HFFc6 (cell line): ENCODE measurements around the gene HSD17B14. TPM values are rescaled to one million over a fixed set of nuclear protein-coding genes. Genes with fewer than 3 reads are reported as not detected.

Experiments
- DNase-seq: peaks from one replicate; pipeline ENCODE4 v3.0.0-alpha.2; 2018
- H3K27ac Mint-ChIP-seq: 2 replicates; pipeline ENCODE4 v1.8.0; 2020; ENCODE audit warnings: mild to moderate bottlenecking, mixed read lengths
- H3K27me3 Mint-ChIP-seq: 2 replicates; pipeline ENCODE4 v1.8.0; 2021; ENCODE audit warnings: mild to moderate bottlenecking, moderate library complexity, mixed read lengths; ENCODE audit not compliant: insufficient read depth
- H3K36me3 Mint-ChIP-seq: 2 replicates; pipeline ENCODE4 v1.8.0; 2021; ENCODE audit warnings: low read depth, mixed read lengths
- H3K4me1 Mint-ChIP-seq: 2 replicates; pipeline ENCODE4 v1.8.0; 2020; ENCODE audit warnings: low read depth, mixed read lengths
- H3K4me3 Mint-ChIP-seq: 2 replicates; pipeline ENCODE4 v1.8.0; 2020; ENCODE audit warnings: mild to moderate bottlenecking, moderate library complexity, mixed read lengths
- H3K9me3 Mint-ChIP-seq: 2 replicates; pipeline ENCODE4 v1.8.0; 2020; ENCODE audit warnings: mild to moderate bottlenecking, mixed read lengths
- total RNA-seq, 6 experiments: library from RNA; stranded (reverse); fragmentation: NEBNext Ultra II Directional; extraction: Animal tissue kit (Norgen Biotek cat#: 25700); gene quantifications; 2 replicates in 1 of 6; 3 replicates in 5 of 6; pipeline ENCODE4 v1.2.3, GENCODE V29; 2021
- TF ChIP-seq, protein P1 (sequence below): fragments of 200-600 bp; sonication (generic); IDR thresholded peaks from 2 replicates; pipeline ENCODE4 v1.5.0; 2021; ENCODE audit warnings: antibody characterized with exemption, mild to moderate bottlenecking

Gene HSD17B14
- total RNA-seq, 6 experiments from 2014 or later, result 2.9 to 10.0 (median 8.9) TPM

GRCh38 chr19:48779636-48780035 lies 56.7 kb downstream of the HSD17B14 start:
- DNase-seq, result no peak
- TF ChIP-seq, protein P1, sequence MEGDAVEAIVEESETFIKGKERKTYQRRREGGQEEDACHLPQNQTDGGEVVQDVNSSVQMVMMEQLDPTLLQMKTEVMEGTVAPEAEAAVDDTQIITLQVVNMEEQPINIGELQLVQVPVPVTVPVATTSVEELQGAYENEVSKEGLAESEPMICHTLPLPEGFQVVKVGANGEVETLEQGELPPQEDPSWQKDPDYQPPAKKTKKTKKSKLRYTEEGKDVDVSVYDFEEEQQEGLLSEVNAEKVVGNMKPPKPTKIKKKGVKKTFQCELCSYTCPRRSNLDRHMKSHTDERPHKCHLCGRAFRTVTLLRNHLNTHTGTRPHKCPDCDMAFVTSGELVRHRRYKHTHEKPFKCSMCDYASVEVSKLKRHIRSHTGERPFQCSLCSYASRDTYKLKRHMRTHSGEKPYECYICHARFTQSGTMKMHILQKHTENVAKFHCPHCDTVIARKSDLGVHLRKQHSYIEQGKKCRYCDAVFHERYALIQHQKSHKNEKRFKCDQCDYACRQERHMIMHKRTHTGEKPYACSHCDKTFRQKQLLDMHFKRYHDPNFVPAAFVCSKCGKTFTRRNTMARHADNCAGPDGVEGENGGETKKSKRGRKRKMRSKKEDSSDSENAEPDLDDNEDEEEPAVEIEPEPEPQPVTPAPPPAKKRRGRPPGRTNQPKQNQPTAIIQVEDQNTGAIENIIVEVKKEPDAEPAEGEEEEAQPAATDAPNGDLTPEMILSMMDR, result no peak
- no peaks in the 10 kb centered on the region for H3K9me3 Mint-ChIP-seq
- no peak overlapping the region for H3K27ac Mint-ChIP-seq
- peaks cover 14% of the 10 kb centered on the region for H3K4me1 Mint-ChIP-seq
- peaks cover 16% of the 10 kb centered on the region for H3K27me3 Mint-ChIP-seq
- H3K4me3 Mint-ChIP-seq, result no peak overlapping the region
- no peaks in the 10 kb centered on the region for H3K36me3 Mint-ChIP-seq

DNA sequence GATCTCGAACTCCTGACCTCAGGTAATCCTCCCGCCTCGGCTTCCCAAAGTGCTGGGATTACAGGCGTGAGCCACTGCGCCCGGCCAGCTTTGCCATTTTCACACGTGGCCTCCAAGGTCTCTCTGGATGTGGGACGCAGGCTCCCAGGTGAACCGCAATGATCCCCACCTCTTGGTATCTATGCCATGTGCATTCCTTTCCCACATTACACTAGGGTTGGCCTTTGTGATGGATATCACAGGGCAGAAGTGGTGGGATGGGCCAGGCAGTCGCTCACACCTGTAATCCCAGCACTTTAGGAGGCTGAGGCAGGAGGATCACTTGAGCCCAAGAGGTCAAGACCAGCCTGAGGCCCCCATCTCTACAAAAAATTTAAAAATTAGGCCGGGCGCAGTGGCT lies 58.6 kb downstream of the HSD17B14 start:
- no peak overlapping the region for H3K27ac Mint-ChIP-seq
- H3K4me3 Mint-ChIP-seq, result no peak overlapping the region
- no peaks in the 10 kb centered on the region for H3K9me3 Mint-ChIP-seq
- TF ChIP-seq, protein P1, result no peak
- peaks cover 14% of the 10 kb centered on the region for H3K4me1 Mint-ChIP-seq
- H3K36me3 Mint-ChIP-seq, result no peaks in the 10 kb centered on the region
- H3K27me3 Mint-ChIP-seq, result peaks cover 12% of the 10 kb centered on the region
- DNase-seq, result no peak

GRCh38 chr19:48777139-48777538 lies 59.2 kb downstream of the HSD17B14 start:
- no peak for DNase-seq
- TF ChIP-seq, protein P1, result no peak
- Mint-ChIP-seq H3K27ac (no peak overlapping the region), H3K27me3 (peaks cover 9% of the 10 kb centered on the region), H3K4me1 (peaks cover 10% of the 10 kb centered on the region), H3K4me3 (no peak overlapping the region), H3K9me3 (no peaks in the 10 kb centered on the region), H3K36me3 (no peaks in the 10 kb centered on the region)

GRCh38 chr19:48772503-48772953 lies 63.8 kb downstream of the HSD17B14 start:
- no peak overlapping the region for H3K4me3 Mint-ChIP-seq

DNA sequence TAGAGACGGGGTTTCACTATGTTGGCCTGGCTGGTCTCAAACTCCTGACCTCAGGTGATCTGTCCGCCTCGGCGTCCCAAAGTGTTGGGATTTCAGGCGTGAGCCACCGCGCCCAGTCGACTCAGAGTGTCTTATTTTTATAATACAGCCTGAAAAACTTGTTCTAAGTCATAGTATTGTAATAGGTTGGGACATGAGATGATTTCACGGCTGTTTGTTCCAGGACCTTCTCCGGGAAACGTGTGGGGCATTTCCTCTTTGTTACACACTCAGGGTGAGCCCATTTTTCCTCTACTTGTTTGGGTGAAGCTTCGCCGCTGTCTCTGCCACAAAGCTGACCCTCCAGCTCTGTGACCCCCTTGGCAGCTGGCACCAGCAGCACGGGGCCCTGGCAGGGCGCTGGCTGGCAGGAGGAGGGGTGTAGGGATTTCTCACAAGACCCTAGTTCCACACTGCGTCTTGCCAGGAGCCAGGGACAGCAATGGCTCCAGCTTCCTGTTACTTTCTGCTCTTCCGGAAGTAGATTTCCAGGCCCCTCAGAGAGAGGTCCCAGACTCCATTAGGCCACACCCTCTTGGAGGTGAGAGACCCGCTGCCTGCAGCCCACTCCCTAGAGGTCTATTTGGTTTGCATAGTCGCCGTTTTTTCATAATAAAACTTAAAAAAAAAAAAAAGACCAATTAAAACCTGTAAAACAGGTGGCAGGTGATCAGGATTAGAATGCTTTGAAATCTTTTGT lies 65.4 kb downstream of the HSD17B14 start:
- H3K4me3 Mint-ChIP-seq, result no peak overlapping the region

More at GRCh38 chr19:48772503-48772953, 63.8 kb downstream of the HSD17B14 start:
- Mint-ChIP-seq H3K36me3 (no peaks in the 10 kb centered on the region), H3K27me3 (peaks cover 22% of the 10 kb centered on the region), H3K27ac (no peak overlapping the region), H3K4me1 (no peaks in the 10 kb centered on the region), H3K9me3 (no peaks in the 10 kb centered on the region)
- TF ChIP-seq, protein P1, result no peak
- no peak for DNase-seq

More for the DNA sequence above, 65.4 kb downstream of the HSD17B14 start:
- Mint-ChIP-seq H3K27me3 (peaks cover 24% of the 10 kb centered on the region), H3K36me3 (no peaks in the 10 kb centered on the region), H3K9me3 (no peaks in the 10 kb centered on the region), H3K27ac (no peak overlapping the region), H3K4me1 (no peaks in the 10 kb centered on the region)
- TF ChIP-seq, protein P1, result no peak
- no peak for DNase-seq
